Activated CD4-positive, alpha-beta T cell treated with anti-CD3 and anti-CD28 coated beads, Interleukin-2, amount 10 ng/mL, durations not matched to agents 24 days and 14 days (primary cell): ENCODE data around the gene ELK1. TPM values are rescaled to one million over a fixed set of nuclear protein-coding genes. Genes with fewer than 3 reads are reported as not detected.
A peak's percentile ranks its signal among the peaks of the same experiment; 100 is the strongest.

Source experiments
- DNase-seq: peaks from one replicate; pipeline ENCODE4 v3.0.0; 2022
- H3K27ac Mint-ChIP-seq: one replicate; pipeline ENCODE4 v1.8.0; 2022; ENCODE audit warnings: mild to moderate bottlenecking, mixed read lengths
- H3K27me3 Mint-ChIP-seq: one replicate; pipeline ENCODE4 v1.8.0; 2022; ENCODE audit warnings: mixed read lengths
- H3K36me3 Mint-ChIP-seq: one replicate; pipeline ENCODE4 v1.8.0; 2022; ENCODE audit warnings: low read depth, mild to moderate bottlenecking, mixed read lengths
- H3K4me1 Mint-ChIP-seq: one replicate; pipeline ENCODE4 v1.8.0; 2021; ENCODE audit warnings: mixed read lengths
- H3K4me3 Mint-ChIP-seq: one replicate; pipeline ENCODE4 v1.8.0; 2022; ENCODE audit warnings: mild to moderate bottlenecking, moderate library complexity, mixed read lengths
- H3K9me3 Mint-ChIP-seq: one replicate; pipeline ENCODE4 v1.8.0; 2021; ENCODE audit warnings: mixed read lengths
- intact Hi-C: fragments of 100-400 bp; cut with micrococcal nuclease; formaldehyde crosslinking; loops from one replicate; pipeline ENCODE4 v1.15.1; 2023
- total RNA-seq: library from RNA; stranded (reverse); gene quantifications from 2 replicates; pipeline ENCODE4 v1.2.3, GENCODE V29; 2022

Gene ELK1
- total RNA-seq, 1 donor from 2014 or later: 112 TPM

GRCh38 chrX:47634871-47635575 is 15.3 kb downstream of the ELK1 start:
- intact Hi-C loops: loop anchor here (5.0 kb wide), 1 partner anchor 53 kb away; the partner anchor contains the start of gene TIMP1
- Mint-ChIP-seq H3K4me3 (no peak overlapping the region), H3K9me3 (no peaks in the 10 kb centered on the region), H3K27me3 (no peaks in the 10 kb centered on the region), H3K36me3 (peaks cover 41% of the 10 kb centered on the region), H3K27ac (no peak overlapping the region), H3K4me1 (peaks cover 24% of the 10 kb centered on the region)
- no peak for DNase-seq

- H3K4me1 Mint-ChIP-seq: peaks cover 29% of the 10 kb centered on the region
- peaks cover 30% of the 10 kb centered on the region for H3K36me3 Mint-ChIP-seq
- no peaks in the 10 kb centered on the region for H3K27me3 Mint-ChIP-seq
- H3K4me3 Mint-ChIP-seq: no peak overlapping the region
- H3K27ac Mint-ChIP-seq: no peak overlapping the region
- H3K9me3 Mint-ChIP-seq: no peaks in the 10 kb centered on the region
- intact Hi-C loops: no loop called here
- no peak for DNase-seq
Measured at GRCh38 chrX:47633689-47634590, 16.4 kb downstream of the ELK1 start.

- peaks cover 21% of the 10 kb centered on the region for H3K36me3 Mint-ChIP-seq
- intact Hi-C loops: no loop called here
Measured at GRCh38 chrX:47632666-47633065, 17.7 kb downstream of the ELK1 start.

GRCh38 chrX:47631676-47632075 is 18.7 kb downstream of the ELK1 start:
- no peak for DNase-seq
- no peak overlapping the region for H3K4me3 Mint-ChIP-seq
- intact Hi-C loops: no loop called here
- H3K4me1 Mint-ChIP-seq: peaks cover 20% of the 10 kb centered on the region
- peaks cover 15% of the 10 kb centered on the region for H3K36me3 Mint-ChIP-seq
- H3K27ac Mint-ChIP-seq: no peak overlapping the region
- no peaks in the 10 kb centered on the region for H3K27me3 Mint-ChIP-seq
- no peaks in the 10 kb centered on the region for H3K9me3 Mint-ChIP-seq

More at GRCh38 chrX:47632666-47633065, 17.7 kb downstream of the ELK1 start:
- no peak overlapping the region for H3K4me3 Mint-ChIP-seq
- H3K9me3 Mint-ChIP-seq: no peaks in the 10 kb centered on the region
- peaks cover 26% of the 10 kb centered on the region for H3K4me1 Mint-ChIP-seq
- H3K27ac Mint-ChIP-seq: no peak overlapping the region
- no peak for DNase-seq
- H3K27me3 Mint-ChIP-seq: no peaks in the 10 kb centered on the region

- no peaks in the 10 kb centered on the region for H3K9me3 Mint-ChIP-seq
- peak; percentile 67 for DNase-seq
- intact Hi-C loops: no loop called here
- peaks cover 14% of the 10 kb centered on the region for H3K36me3 Mint-ChIP-seq
- H3K4me3 Mint-ChIP-seq: peak within 1 kb of the TSS; percentile 83
- H3K4me1 Mint-ChIP-seq: peaks cover 22% of the 10 kb centered on the region
- peak within 1 kb of the TSS; percentile 84 for H3K27ac Mint-ChIP-seq
- H3K27me3 Mint-ChIP-seq: no peaks in the 10 kb centered on the region
Measured at GRCh38 chrX:47629419-47630200, 20.8 kb downstream of the ELK1 start, which contains the start of gene CFP. Gene CFP, minus strand, starts transcription at chrX:47629930. Its CDS starts 86 bp downstream, at chrX:47629844.

GRCh38 chrX:47628982-47629381 is 21.4 kb downstream of the ELK1 start:
- Mint-ChIP-seq H3K27me3 (no peaks in the 10 kb centered on the region), H3K4me3 (peak overlapping the region; percentile 83), H3K9me3 (no peaks in the 10 kb centered on the region), H3K36me3 (peaks cover 14% of the 10 kb centered on the region), H3K4me1 (peaks cover 22% of the 10 kb centered on the region), H3K27ac (peak overlapping the region; percentile 84)
- DNase-seq: peak; percentile 68
- intact Hi-C loops: no loop called here

GRCh38 chrX:47625365-47625764 is 25.0 kb downstream of the ELK1 start:
- no peak for DNase-seq
- H3K27me3 Mint-ChIP-seq: peaks cover 9% of the 10 kb centered on the region
- H3K4me1 Mint-ChIP-seq: peaks cover 28% of the 10 kb centered on the region

GRCh38 chrX:47623540-47624027 is 26.8 kb downstream of the ELK1 start:
- Mint-ChIP-seq H3K9me3 (no peaks in the 10 kb centered on the region), H3K27me3 (peaks cover 13% of the 10 kb centered on the region), H3K4me3 (peak overlapping the region; percentile 83), H3K36me3 (peaks cover 9% of the 10 kb centered on the region), H3K4me1 (peaks cover 20% of the 10 kb centered on the region), H3K27ac (no peak overlapping the region)
- peak; percentile 75 for DNase-seq
- intact Hi-C loops: loop anchor here (5.0 kb wide), 1 partner anchor 41 kb away; the partner anchor contains the start of gene TIMP1

More at GRCh38 chrX:47625365-47625764, 25.0 kb downstream of the ELK1 start:
- Mint-ChIP-seq H3K4me3 (no peak overlapping the region), H3K9me3 (no peaks in the 10 kb centered on the region), H3K36me3 (peaks cover 10% of the 10 kb centered on the region), H3K27ac (no peak overlapping the region)
- intact Hi-C loops: no loop called here

GRCh38 chrX:47621851-47622250 is 28.5 kb downstream of the ELK1 start:
- Mint-ChIP-seq H3K27ac (no peak overlapping the region), H3K4me3 (no peak overlapping the region), H3K4me1 (peaks cover 16% of the 10 kb centered on the region), H3K27me3 (peaks cover 25% of the 10 kb centered on the region), H3K36me3 (peaks cover 6% of the 10 kb centered on the region), H3K9me3 (no peaks in the 10 kb centered on the region)
- intact Hi-C loops: loop anchor here (2.0 to 5.0 kb wide), 2 partner anchors 40 to 61 kb away; partner anchors contain the start of genes ARAF and TIMP1
- DNase-seq: no peak

- no peak overlapping the region for H3K27ac Mint-ChIP-seq
Measured at GRCh38 chrX:47620303-47620685, 30.1 kb downstream of the ELK1 start.

GRCh38 chrX:47619486-47620302 is 30.7 kb downstream of the ELK1 start, which contains the start of gene SYN1:
Gene SYN1, minus strand, starts transcription at chrX:47619857. Its CDS starts 129 bp downstream, at chrX:47619728.
- Mint-ChIP-seq H3K4me3 (peak within 1 kb of the TSS; percentile 72), H3K9me3 (no peaks in the 10 kb centered on the region), H3K4me1 (peaks cover 13% of the 10 kb centered on the region), H3K27ac (no peak within 1 kb of the TSS), H3K36me3 (no peaks in the 10 kb centered on the region), H3K27me3 (peaks cover 31% of the 10 kb centered on the region)
- DNase-seq: peak; percentile 94
- intact Hi-C loops: loop anchor here (2.0 to 5.0 kb wide), 2 partner anchors 37 to 59 kb away; partner anchors contain the start of genes ARAF and TIMP1

More at GRCh38 chrX:47620303-47620685, 30.1 kb downstream of the ELK1 start:
- Mint-ChIP-seq H3K27me3 (peaks cover 31% of the 10 kb centered on the region), H3K4me3 (peak overlapping the region; percentile 51), H3K4me1 (peaks cover 16% of the 10 kb centered on the region), H3K36me3 (peaks cover 3% of the 10 kb centered on the region), H3K9me3 (no peaks in the 10 kb centered on the region)
- no peak for DNase-seq
- intact Hi-C loops: loop anchor here (2.0 to 5.0 kb wide), 2 partner anchors 38 to 59 kb away; partner anchors contain the start of genes ARAF and TIMP1

GRCh38 chrX:47618923-47619485 is 31.4 kb downstream of the ELK1 start:
- intact Hi-C loops: no loop called here
- H3K9me3 Mint-ChIP-seq: no peaks in the 10 kb centered on the region
- no peaks in the 10 kb centered on the region for H3K36me3 Mint-ChIP-seq
- H3K27me3 Mint-ChIP-seq: peaks cover 31% of the 10 kb centered on the region
- no peak for DNase-seq
- peaks cover 13% of the 10 kb centered on the region for H3K4me1 Mint-ChIP-seq
- H3K27ac Mint-ChIP-seq: no peak overlapping the region
- H3K4me3 Mint-ChIP-seq: peak overlapping the region; percentile 72
